NCI-H146 treated with DMSO at 0.1 percent for 48 hours (cell line): ENCODE data around the gene AKAP8L.
"Not testable (repeated sequence)": the region's sequence is repeated elsewhere in the genome, so short reads cannot be mapped to it uniquely, and the experiment has no call there.

Experiments used
- DNase-seq: peaks from one replicate; lab custom pipeline; 2025; ENCODE audit not compliant: unreplicated experiment; lab: John Stamatoyannopoulos, UW

The AKAP8L gene

GRCh38 chr19:15418231-15418578, 583 bp downstream of the AKAP8L start:
- DNase-seq: peak; percentile 74

GRCh38 chr19:15417699-15418098, 1.1 kb downstream of the AKAP8L start:
- DNase-seq: no peak

- peak; percentile 74 for DNase-seq
Measured at GRCh38 chr19:15412832-15413231, 6.0 kb downstream of the AKAP8L start.

GRCh38 chr19:15411351-15411750, 7.4 kb downstream of the AKAP8L start:
- DNase-seq: not testable (repeated sequence)

GRCh38 chr19:15404780-15405211, 14.0 kb downstream of the AKAP8L start:
- DNase-seq: no peak

- no peak for DNase-seq
Measured at GRCh38 chr19:15404097-15404779, 14.6 kb downstream of the AKAP8L start.

GRCh38 chr19:15403151-15403531, 15.6 kb downstream of the AKAP8L start:
- no peak for DNase-seq

- DNase-seq: no peak
Measured at GRCh38 chr19:15402411-15403150, 16.2 kb downstream of the AKAP8L start.

- DNase-seq: no peak
Measured at GRCh38 chr19:15401397-15401710, 17.4 kb downstream of the AKAP8L start.

GRCh38 chr19:15400521-15401396, 18.0 kb downstream of the AKAP8L start:
- DNase-seq: no peak

- DNase-seq: no peak
Measured at GRCh38 chr19:15399635-15400034, 19.2 kb downstream of the AKAP8L start.

- no peak for DNase-seq
Measured at GRCh38 chr19:15399234-15399515, 19.6 kb downstream of the AKAP8L start.

GRCh38 chr19:15398501-15399233, 20.1 kb downstream of the AKAP8L start:
- no peak for DNase-seq

- DNase-seq: no peak
Measured at GRCh38 chr19:15397782-15398181, 21.0 kb downstream of the AKAP8L start.

GRCh38 chr19:15397236-15397635, 21.6 kb downstream of the AKAP8L start:
- DNase-seq: no peak

GRCh38 chr19:15396436-15396835, 22.4 kb downstream of the AKAP8L start:
- DNase-seq: no peak

GRCh38 chr19:15395251-15395650, 23.5 kb downstream of the AKAP8L start:
- not testable (repeated sequence) for DNase-seq

GRCh38 chr19:15394426-15394825, 24.4 kb downstream of the AKAP8L start:
- DNase-seq: no peak

- no peak for DNase-seq
Measured at GRCh38 chr19:15393963-15394362, 24.8 kb downstream of the AKAP8L start.

- no peak for DNase-seq
Measured at GRCh38 chr19:15390814-15391213, 28.0 kb downstream of the AKAP8L start.

- DNase-seq: no peak
Measured at GRCh38 chr19:15381864-15382263, 36.9 kb downstream of the AKAP8L start.
